Erythroblast (primary cell): Measurements from ENCODE around the gene VEPH1.

Experiments used
- GATA1 ChIP-seq: IDR thresholded peaks from 2 replicates; pipeline ENCODE4 v1.6.1; 2011; ENCODE audit warnings: low read depth, mild to moderate bottlenecking, control low read depth, low read length, moderate library complexity
- POLR2A ChIP-seq: IDR thresholded peaks from 2 replicates; pipeline ENCODE4 v1.6.1; 2011; ENCODE audit warnings: mild to moderate bottlenecking, low read length

GRCh38 chr3:157351981-157352380 is 151.2 kb downstream of the VEPH1 start:
- TF ChIP-seq POLR2A (no peak), GATA1 (no peak)
